Stimulated activated naive CD4-positive, alpha-beta T cell (primary cell): ENCODE data around the gene ABCC1.

Source experiments
- DNase-seq, 6 experiments: peaks; one replicate each; lab custom pipeline; 2025; lab: John Stamatoyannopoulos, UW

Gene ABCC1

DNA sequence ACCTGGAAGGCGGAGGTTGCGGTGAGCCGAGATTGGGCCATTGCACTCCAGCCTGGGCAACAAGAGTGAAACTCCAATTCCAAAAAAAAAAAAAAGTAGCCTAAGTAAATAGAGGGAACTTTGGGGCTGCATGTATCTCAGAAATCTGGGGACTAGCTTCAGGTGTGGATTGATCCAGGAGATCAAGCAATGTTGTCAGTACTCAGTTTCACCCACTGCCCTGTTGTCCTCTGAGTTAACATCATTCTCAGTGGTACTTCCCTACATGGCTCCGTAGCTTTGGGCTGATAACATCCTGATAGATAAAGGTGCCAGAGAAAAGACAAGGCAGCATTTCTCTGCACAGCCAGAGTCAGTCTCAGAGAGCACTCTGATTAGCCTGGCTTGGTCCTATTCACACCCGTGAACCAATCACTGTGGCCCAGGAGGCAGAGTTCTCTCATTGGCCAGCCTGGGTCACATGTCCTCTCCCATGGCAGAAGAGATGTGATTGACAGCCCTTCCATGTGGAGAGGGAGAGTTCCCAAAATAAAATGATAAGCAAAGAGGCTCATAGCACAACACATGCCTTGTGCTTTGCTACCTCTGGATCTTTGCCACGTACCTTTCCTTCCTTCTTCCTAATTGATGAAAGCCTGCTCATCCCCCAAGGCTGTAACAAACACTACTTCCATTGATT, 99.6 kb downstream of the ABCC1 start:
- DNase-seq: no peak

DNA sequence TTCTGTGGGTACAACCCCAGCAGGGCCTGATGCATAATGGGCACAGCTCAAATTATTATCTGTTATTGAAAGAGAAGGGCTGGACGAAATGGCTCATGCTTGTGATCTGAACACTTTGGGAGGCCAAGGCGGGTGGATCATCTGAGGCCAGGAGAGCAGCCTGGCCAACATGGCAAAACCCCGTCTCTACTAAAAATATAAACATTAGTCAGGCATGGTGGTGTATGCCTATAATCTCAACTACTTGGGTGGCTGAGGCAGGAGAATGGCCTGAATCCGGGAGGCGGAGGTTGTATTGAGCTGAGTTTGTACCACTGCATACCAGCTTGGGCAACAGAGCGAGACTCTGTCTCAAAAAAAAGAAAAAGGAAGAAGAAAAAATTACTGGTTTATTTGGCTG, 100.7 kb downstream of the ABCC1 start:
- no peak for DNase-seq

DNA sequence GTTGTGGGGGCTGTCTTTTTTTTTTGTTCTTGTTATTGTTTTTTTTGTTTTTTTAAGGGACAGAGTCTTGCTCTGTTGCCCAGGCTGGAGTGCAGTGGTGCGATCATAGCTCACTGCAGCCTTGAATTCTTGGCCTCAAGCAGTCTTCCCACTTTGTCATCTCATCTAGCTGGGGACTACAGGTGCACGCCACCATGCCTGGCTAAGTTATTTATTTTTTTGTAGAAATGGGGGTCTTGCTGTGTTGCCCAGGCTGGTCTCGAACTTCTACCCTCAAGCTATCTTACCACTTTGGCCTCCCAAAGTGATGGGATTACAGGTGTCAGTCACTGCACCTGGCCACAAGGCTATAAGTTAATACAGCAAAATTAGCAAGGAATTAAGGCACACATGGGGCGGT, 101.7 kb downstream of the ABCC1 start:
- DNase-seq: no peak

DNA sequence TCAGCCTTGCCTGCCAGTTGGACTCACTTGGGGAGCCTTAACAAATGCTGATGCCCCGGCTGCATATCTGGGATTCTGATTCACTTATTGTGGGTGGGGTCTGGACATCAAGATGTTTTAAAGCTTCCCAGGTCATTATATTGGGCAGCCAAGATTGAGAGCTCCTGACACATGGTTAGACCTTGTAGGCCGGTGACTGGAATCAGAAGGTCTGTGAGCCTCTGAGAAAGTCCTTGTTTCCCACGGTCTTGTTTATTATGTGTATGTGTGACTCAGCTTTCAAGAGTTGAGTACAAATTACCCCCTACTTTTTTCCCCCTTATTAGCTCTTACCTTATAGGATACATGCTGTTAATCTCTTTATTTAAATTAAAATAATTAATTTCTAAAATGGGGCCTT, 103.5 kb downstream of the ABCC1 start:
- DNase-seq: no peak

DNA sequence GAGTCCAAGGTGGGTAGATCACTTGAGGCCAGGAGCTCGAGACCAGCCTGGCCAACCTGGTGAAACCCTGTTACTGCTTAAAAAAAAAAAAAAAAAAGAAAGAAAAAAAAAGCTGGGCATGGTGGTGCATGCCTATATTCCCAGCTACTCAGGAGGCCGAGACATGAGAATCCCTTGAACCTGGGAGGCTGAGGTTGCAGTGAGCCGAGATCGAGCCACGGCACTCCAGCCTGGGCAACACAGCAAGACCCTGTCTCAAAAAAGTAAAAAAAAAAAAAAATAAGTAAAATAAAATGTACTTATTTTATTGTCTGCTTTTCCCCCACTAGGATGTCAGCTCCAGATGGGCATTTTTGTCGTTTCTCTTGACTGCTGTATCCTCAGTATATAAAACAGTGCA, 107.7 kb downstream of the ABCC1 start:
- no peak for DNase-seq

DNA sequence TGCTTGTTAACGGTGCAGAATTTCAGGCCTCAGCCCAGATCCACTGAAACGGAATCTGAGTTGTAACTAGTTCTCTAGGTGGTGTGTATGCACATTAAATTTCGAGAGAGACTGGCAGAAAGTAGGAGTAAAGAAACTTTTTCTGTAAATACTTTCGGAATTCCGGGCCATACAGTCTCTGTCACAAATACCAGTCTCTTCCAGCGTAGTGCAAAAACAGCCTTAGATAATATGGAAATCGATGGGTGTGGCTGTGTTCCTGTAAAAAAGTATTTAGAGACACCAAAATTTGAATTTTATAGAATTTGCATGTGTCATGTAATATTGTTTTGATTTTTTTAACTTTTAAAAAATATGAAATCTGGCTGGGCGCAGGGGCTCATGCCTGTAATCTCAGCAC, 109.7 kb downstream of the ABCC1 start:
- no peak for DNase-seq

DNA sequence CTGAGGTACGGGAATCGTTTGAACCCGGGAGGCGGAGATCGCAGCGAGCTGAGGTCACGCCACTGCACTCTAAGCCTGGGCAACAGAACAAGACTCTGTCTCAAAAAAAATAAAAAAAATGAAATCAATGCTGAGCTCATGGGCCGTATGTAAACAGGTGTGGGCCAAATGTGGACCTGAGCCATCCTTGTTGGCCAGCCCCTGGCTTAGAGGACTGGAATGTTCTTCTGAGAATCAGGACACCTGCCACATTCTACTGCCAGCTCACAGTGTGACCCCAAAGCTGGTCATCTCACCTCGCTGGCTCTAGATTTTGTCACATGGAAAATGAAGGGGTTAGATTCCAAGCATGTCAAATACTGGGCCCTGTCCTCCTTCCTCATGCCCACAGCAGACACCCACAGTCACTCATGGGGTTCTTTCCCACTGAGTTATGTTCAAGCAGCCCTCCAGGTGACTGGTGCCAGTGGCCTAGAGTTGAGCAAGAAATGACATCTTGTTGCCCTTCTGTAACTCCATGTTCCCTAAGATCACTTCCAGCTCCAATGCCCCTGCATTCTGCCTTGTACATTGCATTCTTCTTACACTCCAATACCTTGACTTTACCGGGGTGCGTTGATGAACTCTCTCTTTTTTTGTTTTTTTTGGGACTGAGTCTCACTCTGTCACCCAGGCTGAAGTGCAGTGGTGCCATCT, 110.6 kb downstream of the ABCC1 start:
- no peak for DNase-seq

DNA sequence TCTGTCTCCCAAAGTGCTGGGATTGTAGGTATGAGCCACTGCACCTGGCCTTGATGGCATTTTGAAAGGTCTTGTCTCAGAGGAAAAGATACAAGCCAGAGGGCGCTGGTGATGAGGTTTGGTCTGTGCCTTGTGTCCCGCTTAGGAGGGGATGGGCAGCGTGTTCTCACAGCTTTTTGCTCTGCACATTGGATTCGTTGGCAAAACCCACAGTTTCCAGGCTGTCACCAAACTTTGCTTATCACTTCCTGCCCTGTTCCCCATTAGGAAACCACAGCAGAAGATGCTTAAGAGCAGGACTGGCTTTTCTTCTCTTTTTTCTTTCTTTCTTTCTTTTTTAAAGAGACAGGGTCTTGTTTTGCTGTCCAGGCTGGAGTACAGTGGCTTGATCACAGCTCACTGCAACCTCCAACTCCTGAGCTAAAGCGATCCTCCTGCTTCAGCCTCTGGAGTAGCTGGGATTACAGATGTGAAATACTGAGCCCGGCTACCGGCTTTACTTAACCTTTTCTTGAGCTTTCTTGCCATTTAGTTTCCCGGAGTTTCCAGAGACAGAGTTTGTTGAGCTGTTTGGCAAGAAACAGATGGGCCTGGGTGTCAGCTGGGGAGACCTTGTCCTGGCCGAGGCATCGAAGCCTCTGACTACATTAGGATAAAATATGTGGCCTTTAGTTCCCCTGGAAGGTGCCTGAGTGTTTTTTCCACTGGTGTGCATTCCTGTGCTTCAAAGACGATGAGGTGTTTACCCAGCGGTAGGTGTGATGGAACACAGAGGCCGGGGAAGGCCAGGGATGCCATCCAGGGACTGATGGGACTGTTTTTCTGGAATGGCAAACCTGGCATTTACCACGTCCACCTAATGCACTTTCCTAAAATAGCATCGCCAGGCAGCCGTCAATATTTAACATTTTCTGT, 112.9 kb downstream of the ABCC1 start:
- DNase-seq: no peak

DNA sequence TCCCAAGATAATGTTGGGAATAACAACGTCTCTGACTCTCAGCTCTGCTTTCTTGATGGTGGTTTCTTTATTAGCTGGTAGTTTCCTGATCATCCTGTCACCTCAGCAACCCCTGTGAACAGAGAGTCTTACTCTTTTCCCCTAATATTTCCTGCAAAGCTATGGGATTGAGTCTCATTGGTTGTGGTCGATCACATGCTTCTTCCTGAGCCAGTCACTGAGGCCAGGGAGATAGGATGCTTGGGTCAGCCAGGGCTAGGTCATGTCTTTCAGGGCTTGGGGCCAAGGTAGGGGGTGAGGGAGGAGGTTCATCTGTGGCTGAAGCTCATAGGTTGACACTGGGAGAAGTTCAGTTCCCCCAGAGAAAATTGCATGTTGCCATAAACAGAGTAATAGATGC, 114.3 kb downstream of the ABCC1 start:
- DNase-seq: no peak

DNA sequence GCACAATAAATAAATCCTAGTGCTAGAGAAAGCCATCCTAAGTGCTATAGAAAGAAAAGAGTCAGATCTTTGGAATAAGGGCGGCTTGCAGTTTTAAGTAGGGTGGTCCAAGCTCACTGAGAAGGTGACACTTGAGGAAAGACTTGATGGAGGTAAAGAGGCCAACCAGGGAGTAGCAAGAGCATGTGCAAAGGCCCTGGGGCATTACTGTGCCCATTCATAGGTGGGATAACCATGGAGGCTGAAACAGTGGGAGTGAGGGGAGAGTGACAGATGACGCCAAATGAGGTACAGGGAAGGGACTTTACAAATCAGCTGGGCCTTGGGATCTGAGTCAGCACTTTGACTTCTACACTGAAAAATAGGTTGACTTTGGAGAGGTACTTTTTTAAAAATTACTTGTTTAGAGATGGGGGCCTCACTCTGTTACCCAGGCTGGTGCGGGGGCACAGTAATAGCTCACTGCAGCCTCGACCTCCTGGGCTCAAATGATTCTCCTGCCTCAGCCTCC, 115.5 kb downstream of the ABCC1 start:
- no peak for DNase-seq

DNA sequence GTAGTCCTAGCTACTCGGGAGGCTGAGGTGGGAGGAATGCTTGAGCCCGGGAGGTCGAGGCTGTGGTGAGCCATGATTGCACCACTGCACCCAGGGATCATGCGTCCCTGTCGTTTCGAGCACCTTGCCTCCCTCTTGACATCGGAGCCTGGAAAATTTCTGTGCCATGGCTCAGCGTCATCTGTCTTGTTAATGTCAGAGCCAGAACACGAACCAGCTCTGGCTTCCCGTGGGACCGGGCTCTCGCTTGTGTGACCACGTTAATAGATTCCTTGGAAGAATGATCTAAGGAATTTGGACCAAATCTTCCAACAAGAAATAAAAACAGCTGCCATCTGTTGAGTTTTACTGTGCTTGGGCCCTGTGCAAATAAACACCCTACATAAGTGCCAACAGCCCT, 117.7 kb downstream of the ABCC1 start:
- no peak for DNase-seq

DNA sequence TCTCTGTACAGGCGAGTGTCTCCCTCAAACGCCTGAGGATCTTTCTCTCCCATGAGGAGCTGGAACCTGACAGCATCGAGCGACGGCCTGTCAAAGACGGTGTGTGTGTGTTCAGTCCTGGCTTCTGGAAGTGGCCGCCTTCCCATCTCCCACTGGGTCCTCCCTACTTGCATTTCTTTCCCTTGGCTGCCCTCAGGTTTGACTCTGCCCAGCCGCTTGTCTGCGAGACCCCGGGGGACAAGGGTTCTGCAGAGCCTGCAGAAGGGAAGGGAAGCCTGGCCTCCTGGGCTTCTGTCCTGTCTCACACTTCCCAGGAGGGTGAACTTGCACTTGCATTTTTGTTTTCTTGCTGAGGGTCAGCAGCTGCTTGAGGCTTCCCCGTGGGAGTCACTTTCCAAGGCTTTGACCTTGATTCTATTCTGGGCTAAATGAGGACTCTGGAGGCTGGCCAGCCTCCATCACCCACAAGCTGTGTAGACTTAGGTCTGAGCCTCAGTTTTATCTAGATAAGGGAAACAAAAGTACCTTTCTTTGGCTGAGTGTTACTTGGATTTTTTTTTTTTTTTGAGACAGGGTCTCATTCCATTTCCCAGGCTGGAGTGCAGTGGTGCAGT, 122.3 kb downstream of the ABCC1 start:
- DNase-seq: no peak

DNA sequence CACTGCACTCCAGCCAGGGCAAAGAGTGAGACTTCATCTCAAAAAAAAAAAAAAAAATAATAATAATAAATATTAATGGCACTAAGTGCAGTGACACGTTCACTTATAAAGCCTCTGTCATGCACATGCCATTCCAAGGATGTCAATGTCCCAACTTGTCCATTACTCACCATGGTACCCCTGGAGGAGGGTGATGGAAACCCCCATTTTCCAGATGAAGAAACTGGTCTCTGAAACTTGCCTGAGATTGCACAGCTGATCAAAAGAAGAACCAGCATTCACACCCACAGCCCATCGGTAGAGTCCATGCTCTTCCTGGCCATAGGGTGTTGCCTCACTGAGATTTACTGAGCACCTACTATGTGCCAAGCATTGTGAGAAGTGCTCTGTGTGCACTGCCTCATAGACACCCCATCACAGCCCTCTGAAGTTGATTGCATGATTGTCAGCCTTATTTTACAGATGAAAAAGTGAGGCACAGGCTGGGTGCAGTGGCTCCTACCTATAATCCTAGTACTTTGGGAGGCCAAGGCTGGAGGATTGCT, 123.7 kb downstream of the ABCC1 start:
- no peak for DNase-seq

DNA sequence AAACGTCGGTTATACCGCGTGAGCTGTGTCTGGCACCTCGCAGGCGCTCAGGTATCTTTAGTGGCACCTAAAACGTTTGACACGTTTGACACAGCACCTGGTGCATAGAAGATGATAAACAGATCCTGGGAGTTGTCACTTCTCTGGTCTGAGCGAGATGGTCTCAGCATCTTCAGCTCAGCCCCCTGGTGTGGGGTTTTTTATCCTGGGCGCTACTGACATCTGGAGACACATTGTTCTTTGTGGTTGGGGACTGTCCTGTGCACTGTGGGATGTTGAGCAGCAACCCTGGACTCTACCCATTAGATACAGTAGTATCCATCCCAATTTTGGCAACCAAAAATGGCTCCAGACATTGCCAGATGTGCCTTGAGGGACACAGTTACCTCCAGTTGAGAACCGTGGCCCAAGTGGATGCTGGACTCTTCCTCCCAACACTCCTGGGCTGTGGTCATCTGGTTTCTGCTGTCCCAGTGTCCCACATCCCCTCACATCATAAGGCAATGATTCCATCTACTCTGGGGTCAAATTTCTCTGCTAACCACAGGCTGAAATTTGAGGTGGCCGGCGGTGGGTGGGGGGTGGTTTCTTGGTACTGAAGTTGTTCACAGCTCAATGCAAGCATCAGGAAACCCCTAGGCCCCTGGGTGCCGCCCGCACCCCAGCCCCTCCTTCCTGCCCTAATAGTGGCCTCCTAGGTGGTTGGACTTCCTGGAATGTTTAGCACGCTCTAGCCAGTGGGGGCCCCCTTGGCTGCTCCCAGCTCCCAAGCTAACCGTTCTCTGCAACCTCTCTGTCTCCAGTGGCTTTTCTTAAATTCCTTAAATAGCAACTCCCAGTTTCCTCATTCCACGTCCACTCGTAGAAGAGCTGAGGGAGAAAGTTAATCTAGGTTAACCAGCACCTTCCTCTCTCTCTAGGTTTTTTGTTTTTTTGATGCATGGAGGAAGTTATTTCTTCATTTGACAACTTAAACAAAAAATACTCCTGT, 124.8 kb downstream of the ABCC1 start:
- DNase-seq: peak in 1 of 6 experiments; percentile 2

DNA sequence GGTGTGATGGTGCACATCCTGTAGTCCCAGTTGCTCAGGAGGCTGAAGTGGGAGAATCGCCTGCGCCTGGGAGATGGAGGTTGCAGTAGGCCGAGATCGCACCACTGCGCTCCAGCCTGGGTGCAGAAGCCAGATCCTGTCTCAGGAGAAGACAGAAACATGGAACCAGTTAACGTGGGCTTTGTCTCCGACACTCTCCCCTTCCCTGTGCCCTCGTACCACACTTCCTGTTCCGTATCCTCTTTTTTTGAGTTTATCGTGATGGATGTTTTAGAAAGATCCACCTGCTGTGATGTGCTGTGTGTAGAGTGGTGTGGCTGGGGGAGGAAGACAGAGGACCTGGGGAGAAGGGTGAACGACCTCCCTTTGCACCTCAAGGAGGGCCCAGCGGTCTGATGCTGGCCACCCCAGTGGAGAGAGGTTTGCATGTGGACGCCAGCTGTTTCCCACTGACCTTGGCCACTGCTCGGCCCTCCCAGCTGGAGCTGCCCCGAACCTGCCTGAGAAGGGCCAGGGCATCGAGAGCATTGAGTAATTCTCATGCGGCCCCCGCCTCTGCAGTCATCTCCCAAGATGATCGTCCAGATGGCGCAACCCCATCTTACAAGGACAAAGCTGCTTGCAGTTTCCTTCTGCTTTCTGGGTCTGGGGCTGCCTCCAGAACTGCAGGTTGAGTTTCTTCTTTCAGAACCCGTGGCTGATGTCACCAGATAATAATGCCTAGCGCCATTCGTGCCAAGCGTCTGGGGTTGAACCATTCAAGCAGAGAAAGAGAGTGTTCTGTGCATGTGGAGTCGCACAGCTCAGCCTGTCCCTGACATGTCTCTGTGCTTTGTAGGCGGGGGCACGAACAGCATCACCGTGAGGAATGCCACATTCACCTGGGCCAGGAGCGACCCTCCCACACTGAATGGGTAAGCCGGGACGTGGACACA, 126.3 kb downstream of the ABCC1 start:
- DNase-seq: no peak

DNA sequence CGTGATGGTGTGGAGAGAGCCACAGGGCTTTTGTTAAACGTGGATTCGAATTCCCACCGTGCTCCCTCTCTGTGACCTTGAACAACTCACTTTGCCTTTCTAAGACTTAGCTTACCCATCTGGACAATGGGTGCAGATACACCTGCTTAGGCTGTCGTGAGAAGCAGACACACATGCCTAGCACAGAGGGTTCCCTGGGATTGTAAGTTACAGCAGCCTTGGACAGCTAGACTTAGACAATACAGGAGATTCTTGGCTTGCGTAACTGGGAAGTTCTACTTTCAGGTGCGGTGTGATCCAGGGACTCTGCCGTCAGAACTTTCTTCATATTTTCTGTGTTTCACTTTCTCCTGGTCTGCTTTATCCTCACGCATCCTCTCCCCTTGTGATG, 127.0 kb downstream of the ABCC1 start:
- no peak for DNase-seq

DNA sequence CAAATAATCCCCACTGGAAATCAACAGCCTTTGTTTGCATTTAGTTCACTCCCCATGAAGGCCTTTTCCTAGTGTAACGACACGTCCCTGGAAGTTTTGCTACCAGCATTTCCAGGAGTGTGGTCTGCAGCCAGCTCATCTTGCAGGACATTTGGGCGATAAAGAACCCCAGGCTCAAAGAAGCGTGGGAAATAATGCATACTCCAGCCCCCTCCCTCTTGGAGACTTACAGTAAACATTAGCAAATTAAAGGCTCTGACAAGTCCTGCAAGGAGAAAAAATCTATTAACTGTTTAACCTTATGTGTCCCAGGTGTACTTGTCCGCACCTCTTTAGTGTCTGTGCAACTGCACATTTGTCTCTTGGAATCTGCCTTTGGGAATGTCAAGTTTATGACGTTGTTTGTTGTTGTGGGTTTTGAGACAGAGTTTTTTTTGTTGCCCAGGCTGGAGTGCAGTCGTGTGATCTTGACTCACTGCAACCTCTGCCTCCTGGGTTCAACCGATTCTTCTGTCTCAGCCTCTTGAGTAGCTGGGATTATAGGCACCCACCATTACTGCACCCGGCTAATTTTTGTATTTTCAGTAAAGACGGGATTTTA, 131.1 kb downstream of the ABCC1 start:
- DNase-seq: no peak

DNA sequence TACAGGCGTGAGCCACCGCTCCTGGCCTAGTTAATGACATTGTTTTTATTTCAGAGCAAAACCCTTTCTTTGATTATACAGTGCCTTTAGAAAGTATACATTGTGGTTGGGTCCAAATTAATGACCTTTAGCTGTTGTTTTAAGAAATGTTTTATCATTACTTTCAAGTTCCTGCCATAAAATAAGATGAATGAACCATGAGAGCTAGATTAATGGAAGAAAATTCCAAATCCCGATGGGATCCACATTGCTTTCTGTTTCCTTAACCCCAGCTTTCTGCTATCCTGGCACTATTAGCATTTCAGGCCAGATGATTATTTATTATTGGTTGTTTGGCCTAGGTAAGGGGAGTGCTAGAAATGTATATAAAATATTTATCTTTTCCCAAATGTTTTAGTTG, 131.7 kb downstream of the ABCC1 start:
- no peak for DNase-seq

DNA sequence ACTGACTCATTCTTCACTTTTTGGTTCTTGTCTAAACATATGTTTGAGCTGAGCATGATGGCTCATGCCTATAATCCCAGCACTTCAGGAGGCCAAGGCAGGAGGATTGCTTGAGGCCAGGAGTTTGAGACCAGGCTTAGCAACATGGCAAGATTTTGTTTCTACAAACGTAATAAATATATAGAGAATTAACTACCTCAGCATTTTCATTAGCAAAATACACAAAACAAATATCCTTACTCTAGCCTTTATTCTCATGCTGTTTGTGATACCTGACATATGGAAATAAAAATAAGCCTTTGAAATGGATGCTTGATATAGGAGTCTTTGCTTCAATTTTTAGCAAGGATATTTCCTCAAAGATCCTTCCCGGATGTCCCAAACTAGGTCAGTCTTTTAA, 132.8 kb downstream of the ABCC1 start:
- no peak for DNase-seq
